Right forelimb (tissue), 1 donor: ENCODE measurements around the gene HMGCLL1.

Experiments
- DNase-seq: peaks from one replicate; pipeline ENCODE4 v3.0.0-alpha.2; 2018

The HMGCLL1 gene

GRCh38 chr6:55578537-55579363, at the start of gene HMGCLL1:
Gene HMGCLL1, minus strand, starts transcription at chr6:55579192. Its CDS starts 137 bp downstream, at chr6:55579055.
- DNase-seq = peak; percentile 79

GRCh38 chr6:55621993-55622392, 43.0 kb upstream of the HMGCLL1 start:
- DNase-seq = no peak

- DNase-seq = no peak
These were observed 42.3 kb upstream of the HMGCLL1 start for GRCh38 chr6:55621244-55621643.

GRCh38 chr6:55617272-55617671, 38.3 kb upstream of the HMGCLL1 start:
- no peak for DNase-seq

- DNase-seq = no peak
These were observed 25.0 kb upstream of the HMGCLL1 start for GRCh38 chr6:55604021-55604420.

- no peak for DNase-seq
These were observed 22.1 kb upstream of the HMGCLL1 start for GRCh38 chr6:55601120-55601519.

- no peak for DNase-seq
These were observed 15.4 kb upstream of the HMGCLL1 start for GRCh38 chr6:55594442-55594841.

- no peak for DNase-seq
These were observed 5.8 kb upstream of the HMGCLL1 start for GRCh38 chr6:55584654-55585354.

GRCh38 chr6:55576811-55577210, 2.2 kb downstream of the HMGCLL1 start:
- no peak for DNase-seq

GRCh38 chr6:55574556-55574955, 4.4 kb downstream of the HMGCLL1 start:
- no peak for DNase-seq

GRCh38 chr6:55569638-55570037, 9.4 kb downstream of the HMGCLL1 start:
- DNase-seq = no peak

- DNase-seq = peak; percentile 54
These were observed 10.1 kb downstream of the HMGCLL1 start for GRCh38 chr6:55568808-55569439.

- no peak for DNase-seq
These were observed 11.4 kb downstream of the HMGCLL1 start for GRCh38 chr6:55567558-55567957.

- DNase-seq = peak; percentile 51
These were observed 12.8 kb downstream of the HMGCLL1 start for GRCh38 chr6:55566036-55566710.

GRCh38 chr6:55562318-55562717, 16.7 kb downstream of the HMGCLL1 start:
- DNase-seq = no peak

- DNase-seq = peak; percentile 54
These were observed 18.6 kb downstream of the HMGCLL1 start for GRCh38 chr6:55560290-55560885.

- no peak for DNase-seq
These were observed 21.8 kb downstream of the HMGCLL1 start for GRCh38 chr6:55557146-55557545.

GRCh38 chr6:55545791-55546190, 33.2 kb downstream of the HMGCLL1 start:
- no peak for DNase-seq

GRCh38 chr6:55543633-55544309, 35.2 kb downstream of the HMGCLL1 start:
- DNase-seq = no peak

GRCh38 chr6:55541024-55541423, 38.0 kb downstream of the HMGCLL1 start:
- no peak for DNase-seq

- DNase-seq = no peak
These were observed 42.5 kb downstream of the HMGCLL1 start for GRCh38 chr6:55536391-55536956.

GRCh38 chr6:55531496-55531895, 47.5 kb downstream of the HMGCLL1 start:
- DNase-seq = no peak
